Naive thymus-derived CD8-positive, alpha-beta T cell (primary cell): ENCODE data around the gene CDC42BPA. TPM values are rescaled to one million over a fixed set of nuclear protein-coding genes. Genes with fewer than 3 reads are reported as not detected.

Source experiments
- ATAC-seq, 2 donors: fragments of 150-1000 bp; cut with Tn5 transposase in 1 of 2; sonication (Bioruptor Pico), chemical (Tn5 transposase) in 1 of 2; 1 replicate in 1 of 2; 2 replicates in 1 of 2; pipeline ENCODE4 v1.10.0; 2021; ENCODE audit warnings: mild to moderate bottlenecking in 2 of 2, moderate library complexity in 2 of 2
- POLR2A ChIA-PET: fragments of 350-600 bp; sonication (Branson Sonifier 250); formaldehyde crosslinking; loops from one replicate; lab custom pipeline; 2021; ENCODE audit warnings: antibody characterized with exemption; lab: Charles Lee
- DNase-seq, 10 donors: peaks; one replicate each; pipeline versions ENCODE4 v3.0.0 to v3.0.0-alpha.2; 2020 to 2022
- H3K27ac Mint-ChIP-seq, 10 donors: one replicate each; pipeline ENCODE4 v1.8.0; 2020 to 2022; ENCODE audit warnings: mild to moderate bottlenecking in 10 of 10, mixed read lengths in 10 of 10, moderate library complexity in 4 of 10, inconsistent platforms in 1 of 10
- H3K27me3 Mint-ChIP-seq, 5 donors: one replicate each; pipeline ENCODE4 v1.8.0; 2021 to 2022; ENCODE audit warnings: mixed read lengths in 5 of 5
- H3K36me3 Mint-ChIP-seq, 3 donors: one replicate each; pipeline ENCODE4 v1.8.0; 2020 to 2022; ENCODE audit warnings: mixed read lengths in 3 of 3, mild to moderate bottlenecking in 2 of 3, inconsistent platforms in 1 of 3
- H3K4me1 Mint-ChIP-seq, 4 donors: one replicate each; pipeline ENCODE4 v1.8.0; 2021 to 2022; ENCODE audit warnings: mixed read lengths in 4 of 4
- H3K4me3 Mint-ChIP-seq, 10 donors: one replicate each; pipeline ENCODE4 v1.8.0; 2020 to 2022; ENCODE audit warnings: mild to moderate bottlenecking in 10 of 10, mixed read lengths in 10 of 10, moderate library complexity in 6 of 10, inconsistent platforms in 1 of 10
- H3K9me3 Mint-ChIP-seq, 9 donors: one replicate each; pipeline ENCODE4 v1.8.0; 2020 to 2022; ENCODE audit warnings: mixed read lengths in 9 of 9, mild to moderate bottlenecking in 3 of 9, inconsistent platforms in 1 of 9, moderate library complexity in 1 of 9
- polyA plus RNA-seq, 3 donors: library from polyadenylated mRNA; unstranded; fragments of 300-500 nt; fragmentation: Illumina TruSeq; gene quantifications; one replicate each; pipeline ENCODE4 v1.2.3, GENCODE V29; 2021
- total RNA-seq, 8 experiments: library from RNA in 2 of 8; stranded (reverse) in 2 of 8; gene quantifications; one replicate each; pipeline ENCODE4 v1.2.3 and lab custom pipeline; 2021 to 2026

CDC42BPA gene
- total and polyA plus RNA-seq, 5 experiments from 2014 or later = 0.01 to 1.5 (median 0.18) TPM

GRCh38 chr1:227071895-227072587, 246.3 kb downstream of the CDC42BPA start:
- no peak overlapping the region for H3K4me3 Mint-ChIP-seq
- H3K4me1 Mint-ChIP-seq = no peaks in the 10 kb centered on the region
- H3K36me3 Mint-ChIP-seq = no peaks in the 10 kb centered on the region
- H3K9me3 Mint-ChIP-seq = no peaks in the 10 kb centered on the region
- peaks cover 1 to 8% (median 4%) of the 10 kb centered on the region in 5 donors for H3K27me3 Mint-ChIP-seq
- H3K27ac Mint-ChIP-seq = no peak overlapping the region
- POLR2A ChIA-PET = no interaction called here
- DNase-seq = no peak
- ATAC-seq = no peak

GRCh38 chr1:227070638-227071285, 247.5 kb downstream of the CDC42BPA start:
- H3K36me3 Mint-ChIP-seq = no peaks in the 10 kb centered on the region
- no peak overlapping the region for H3K27ac Mint-ChIP-seq
- ATAC-seq (no peak), DNase-seq (no peak)
- no peak overlapping the region for H3K4me3 Mint-ChIP-seq
- no peaks in the 10 kb centered on the region for H3K9me3 Mint-ChIP-seq
- H3K27me3 Mint-ChIP-seq = peaks cover 0 to 5% (median 4%) of the 10 kb centered on the region in 5 donors
- POLR2A ChIA-PET = no interaction called here
- no peaks in the 10 kb centered on the region for H3K4me1 Mint-ChIP-seq

- POLR2A ChIA-PET = no interaction called here
- ATAC-seq (no peak), DNase-seq (no peak)
- Mint-ChIP-seq H3K36me3 (no peaks in the 10 kb centered on the region), H3K27me3 (peaks cover 0 to 12% (median 7%) of the 10 kb centered on the region in 5 donors), H3K27ac (no peak overlapping the region), H3K9me3 (no peaks in the 10 kb centered on the region), H3K4me3 (no peak overlapping the region), H3K4me1 (no peaks in the 10 kb centered on the region)
Observed at GRCh38 chr1:227069490-227069889, 248.8 kb downstream of the CDC42BPA start.

- peaks cover 0 to 14% (median 9%) of the 10 kb centered on the region in 5 donors for H3K27me3 Mint-ChIP-seq
- no peaks in the 10 kb centered on the region for H3K4me1 Mint-ChIP-seq
- no peak overlapping the region for H3K4me3 Mint-ChIP-seq
- DNase-seq (no peak), ATAC-seq (no peak)
- POLR2A ChIA-PET = no interaction called here
- no peaks in the 10 kb centered on the region for H3K36me3 Mint-ChIP-seq
- no peaks in the 10 kb centered on the region for H3K9me3 Mint-ChIP-seq
- H3K27ac Mint-ChIP-seq = no peak overlapping the region
Observed at GRCh38 chr1:227068883-227069282, 249.4 kb downstream of the CDC42BPA start.

- Mint-ChIP-seq H3K4me3 (no peak overlapping the region), H3K36me3 (no peaks in the 10 kb centered on the region), H3K4me1 (no peaks in the 10 kb centered on the region), H3K9me3 (peaks cover 0 to 3% (median 0%) of the 10 kb centered on the region in 9 donors), H3K27ac (no peak overlapping the region), H3K27me3 (peaks cover 0 to 14% (median 11%) of the 10 kb centered on the region in 5 donors)
- ATAC-seq (no peak), DNase-seq (no peak)
- POLR2A ChIA-PET = no interaction called here
Observed at GRCh38 chr1:227066999-227067398, 251.3 kb downstream of the CDC42BPA start.

GRCh38 chr1:227065311-227065710, 253.0 kb downstream of the CDC42BPA start:
- no peak overlapping the region for H3K4me3 Mint-ChIP-seq
- DNase-seq (no peak), ATAC-seq (no peak)
- POLR2A ChIA-PET = no interaction called here
- peaks cover 0 to 10% (median 2%) of the 10 kb centered on the region in 3 donors for H3K36me3 Mint-ChIP-seq
- H3K27me3 Mint-ChIP-seq = peaks cover 0 to 15% (median 12%) of the 10 kb centered on the region in 5 donors
- H3K27ac Mint-ChIP-seq = no peak overlapping the region
- H3K4me1 Mint-ChIP-seq = no peaks in the 10 kb centered on the region
- H3K9me3 Mint-ChIP-seq = peaks cover 0 to 12% (median 2%) of the 10 kb centered on the region in 9 donors

GRCh38 chr1:227062306-227062705, 256.0 kb downstream of the CDC42BPA start:
- ATAC-seq = no peak
- Mint-ChIP-seq H3K27me3 (peaks cover 0 to 16% (median 13%) of the 10 kb centered on the region in 5 donors), H3K4me1 (no peaks in the 10 kb centered on the region), H3K9me3 (peaks cover 0 to 24% (median 9%) of the 10 kb centered on the region in 9 donors), H3K27ac (no peak overlapping the region), H3K4me3 (no peak overlapping the region), H3K36me3 (peaks cover 0 to 21% (median 9%) of the 10 kb centered on the region in 3 donors)
- DNase-seq = no peak
- POLR2A ChIA-PET = no interaction called here

GRCh38 chr1:227059076-227059475, 259.2 kb downstream of the CDC42BPA start:
- H3K27me3 Mint-ChIP-seq = peaks cover 0 to 8% (median 4%) of the 10 kb centered on the region in 5 donors
- DNase-seq = no peak
- ATAC-seq = no peak
- H3K4me3 Mint-ChIP-seq = no peak overlapping the region
- H3K27ac Mint-ChIP-seq = no peak overlapping the region
- H3K36me3 Mint-ChIP-seq = peaks cover 0 to 21% (median 9%) of the 10 kb centered on the region in 3 donors
- no peaks in the 10 kb centered on the region for H3K4me1 Mint-ChIP-seq
- POLR2A ChIA-PET = no interaction called here
- H3K9me3 Mint-ChIP-seq = peaks cover 0 to 24% (median 9%) of the 10 kb centered on the region in 9 donors

GRCh38 chr1:227058321-227058751, 260.0 kb downstream of the CDC42BPA start:
- POLR2A ChIA-PET = no interaction called here
- DNase-seq (no peak), ATAC-seq (no peak)
- Mint-ChIP-seq H3K27me3 (peaks cover 0 to 8% (median 4%) of the 10 kb centered on the region in 5 donors), H3K27ac (no peak overlapping the region), H3K9me3 (peaks cover 0 to 24% (median 9%) of the 10 kb centered on the region in 9 donors), H3K4me1 (no peaks in the 10 kb centered on the region), H3K4me3 (no peak overlapping the region), H3K36me3 (peaks cover 0 to 21% (median 9%) of the 10 kb centered on the region in 3 donors)

GRCh38 chr1:227049253-227049652, 269.0 kb downstream of the CDC42BPA start:
- ATAC-seq (no peak), DNase-seq (no peak)
- POLR2A ChIA-PET = no interaction called here
- H3K27me3 Mint-ChIP-seq = peaks cover 4 to 26% (median 12%) of the 10 kb centered on the region in 5 donors
- H3K4me3 Mint-ChIP-seq = no peak overlapping the region
- H3K4me1 Mint-ChIP-seq = no peaks in the 10 kb centered on the region
- H3K36me3 Mint-ChIP-seq = peaks cover 0 to 10% (median 3%) of the 10 kb centered on the region in 3 donors
- peaks cover 0 to 6% (median 2%) of the 10 kb centered on the region in 9 donors for H3K9me3 Mint-ChIP-seq
- no peak overlapping the region for H3K27ac Mint-ChIP-seq

GRCh38 chr1:227043755-227044154, 274.5 kb downstream of the CDC42BPA start:
- H3K36me3 Mint-ChIP-seq = peaks cover 0 to 10% (median 3%) of the 10 kb centered on the region in 3 donors
- no peaks in the 10 kb centered on the region for H3K4me1 Mint-ChIP-seq
- POLR2A ChIA-PET = no interaction called here
- peaks cover 0 to 6% (median 2%) of the 10 kb centered on the region in 9 donors for H3K9me3 Mint-ChIP-seq
- ATAC-seq (no peak), DNase-seq (no peak)
- peaks cover 4 to 33% (median 9%) of the 10 kb centered on the region in 5 donors for H3K27me3 Mint-ChIP-seq
- no peak overlapping the region for H3K27ac Mint-ChIP-seq
- H3K4me3 Mint-ChIP-seq = no peak overlapping the region

- no peak overlapping the region for H3K27ac Mint-ChIP-seq
- ATAC-seq = no peak
Observed at GRCh38 chr1:227042292-227042691, 276.0 kb downstream of the CDC42BPA start.

GRCh38 chr1:227038401-227038800, 279.9 kb downstream of the CDC42BPA start:
- Mint-ChIP-seq H3K4me3 (no peak overlapping the region), H3K9me3 (no peaks in the 10 kb centered on the region), H3K36me3 (peaks cover 0 to 4% (median 0%) of the 10 kb centered on the region in 3 donors), H3K4me1 (peaks cover 4 to 8% (median 6%) of the 10 kb centered on the region in 4 donors), H3K27me3 (peaks cover 0 to 10% (median 0%) of the 10 kb centered on the region in 5 donors), H3K27ac (no peak overlapping the region)
- DNase-seq (no peak), ATAC-seq (no peak)
- POLR2A ChIA-PET = no interaction called here

More at GRCh38 chr1:227042292-227042691, 276.0 kb downstream of the CDC42BPA start:
- Mint-ChIP-seq H3K27me3 (peaks cover 4 to 26% (median 8%) of the 10 kb centered on the region in 5 donors), H3K36me3 (peaks cover 0 to 8% (median 3%) of the 10 kb centered on the region in 3 donors), H3K4me3 (no peak overlapping the region), H3K9me3 (peaks cover 0 to 6% (median 2%) of the 10 kb centered on the region in 9 donors), H3K4me1 (peaks cover 2 to 5% (median 3%) of the 10 kb centered on the region in 4 donors)
- DNase-seq = no peak
- POLR2A ChIA-PET = no interaction called here
